HG03571 (cell line): ENCODE results near the gene PXYLP1.

ENCODE experiments used
- ATAC-seq: cut with Tn5 transposase; IDR thresholded peaks from one replicate; pipeline ENCODE4 v1.9.1; 2021; ENCODE audit not compliant: unreplicated experiment

Gene PXYLP1

GRCh38 chr3:141343077-141343476 is 111.5 kb downstream of the PXYLP1 start:
- no peak for ATAC-seq

GRCh38 chr3:141343865-141344271 is 112.2 kb downstream of the PXYLP1 start:
- ATAC-seq, result no peak
